HCT116 (cell line): ENCODE measurements around the gene RHBDD1. TPM values are rescaled to one million over a fixed set of nuclear protein-coding genes. Genes with fewer than 3 reads are reported as not detected.

Experiments
- ATAC-seq: fragments of 200-7000 bp; cut with Tn5 transposase; 2 replicates; pipeline ENCODE4 v1.9.1; 2020; ENCODE audit warnings: mild to moderate bottlenecking, moderate library complexity
- BruUV-seq: library from RNA; stranded (reverse); fragments of 400-500 nt; replicated peaks from 2 replicates; lab custom pipeline; 2021; lab: Mats Ljungman, UMichigan
- CTCF ChIA-PET: fragments of 300-600 bp; sonication (Branson Sonifier 250); formaldehyde crosslinking; loops from one replicate; lab custom pipeline; 2021; ENCODE audit warnings: antibody characterized with exemption; lab: Charles Lee
- POLR2A ChIA-PET: fragments of 300-600, 350-600 bp; sonication (Branson Sonifier 250); formaldehyde crosslinking; loops from one replicate; lab custom pipeline; 2021; ENCODE audit warnings: antibody characterized with exemption; lab: Charles Lee
- RAD21 ChIA-PET, 2 experiments: fragments of 300-600 bp; sonication (Branson Sonifier 250); formaldehyde crosslinking; loops; one replicate each; lab custom pipeline; 2023; ENCODE audit warnings: low total read pairs in 2 of 2; ENCODE audit not compliant: uncharacterized antibody in 2 of 2, unreplicated experiment in 2 of 2, low non-redundant PET in 1 of 2; lab: Charles Lee
- DNase-seq: peaks from one replicate; pipeline ENCODE4 v3.0.0-alpha.2; 2010; ENCODE audit warnings: low read depth, low spot score
- H2AFZ ChIP-seq: fragments of 200-600 bp; shearing (Covaris generic), sonication (generic); 2 replicates; pipeline ENCODE4 v1.6.1; 2017; ENCODE audit warnings: low read depth, mixed run types, mixed read lengths, antibody characterized with exemption, low read length; ENCODE audit not compliant: poor library complexity, severe bottlenecking
- H3K27ac ChIP-seq: 2 replicates; pipeline ENCODE4 v1.5.1; 2012; ENCODE audit warnings: low read depth, low read length
- H3K27me3 ChIP-seq: fragments of 200-600 bp; sonication (generic); 2 replicates; pipeline ENCODE4 v1.6.1; 2016; ENCODE audit warnings: mixed run types, low read length, mixed read lengths; ENCODE audit not compliant: insufficient read depth
- H3K36me3 ChIP-seq, 2 experiments: fragments of 200-500 bp in 1 of 2; fragments of 200-600 bp in 1 of 2; sonication (Bioruptor generic) in 1 of 2; sonication (generic) in 1 of 2; 2 replicates each; pipeline versions ENCODE4 v1.5.1 to v1.6.1; 2014 to 2016; ENCODE audit warnings: low read length in 2 of 2, inconsistent platforms in 1 of 2, mixed read lengths in 1 of 2, mixed run types in 1 of 2; ENCODE audit not compliant: insufficient read depth in 2 of 2, control insufficient read depth in 1 of 2
- H3K4me1 ChIP-seq, 2 experiments: fragments of 200-600 bp in 1 of 2; sonication (generic) in 1 of 2; 2 replicates each; pipeline versions ENCODE4 v1.5.1 to v1.6.1; 2012 to 2017; ENCODE audit warnings: low read length in 2 of 2, inconsistent platforms in 1 of 2, mild to moderate bottlenecking in 1 of 2, mixed read lengths in 1 of 2, mixed run types in 1 of 2, moderate library complexity in 1 of 2; ENCODE audit not compliant: insufficient read depth in 2 of 2, control insufficient read depth in 1 of 2
- H3K4me2 ChIP-seq: fragments of 200-600 bp; sonication (generic); 2 replicates; pipeline ENCODE4 v1.6.1; 2017; ENCODE audit warnings: mixed run types, low read length, mixed read lengths
- H3K4me3 ChIP-seq, 2 experiments: fragments of 200-600 bp in 1 of 2; sonication (generic) in 1 of 2; replicated peaks in 1 of 2; 2 replicates each; pipeline ENCODE4 v1.5.1; 2011 to 2016; ENCODE audit warnings: low read length in 2 of 2, control low read depth in 1 of 2, low read depth in 1 of 2, mild to moderate bottlenecking in 1 of 2, mixed read lengths in 1 of 2, mixed run types in 1 of 2
- H3K79me2 ChIP-seq: fragments of 200-600 bp; sonication (generic); 2 replicates; pipeline ENCODE4 v1.6.1; 2017; ENCODE audit warnings: mild to moderate bottlenecking, mixed run types, low read length, moderate library complexity, mixed read lengths; ENCODE audit not compliant: insufficient read depth
- H3K9ac ChIP-seq: fragments of 200-600 bp; sonication (generic); 2 replicates; pipeline ENCODE4 v1.6.1; 2016; ENCODE audit warnings: low read length, mixed read lengths
- H3K9me2 ChIP-seq: fragments of 200-600 bp; sonication (generic), shearing (Covaris generic); 2 replicates; pipeline ENCODE4 v1.6.1; 2017; ENCODE audit warnings: mixed run types, mild to moderate bottlenecking, moderate library complexity; ENCODE audit not compliant: insufficient read depth
- H3K9me3 ChIP-seq, 2 experiments: fragments of 200-500 bp in 1 of 2; fragments of 200-600 bp in 1 of 2; sonication (Bioruptor generic) in 1 of 2; sonication (generic) in 1 of 2; 2 replicates each; pipeline ENCODE4 v1.6.1; 2014 to 2017; ENCODE audit warnings: low read length in 2 of 2, mixed read lengths in 2 of 2, inconsistent platforms in 1 of 2, low read depth in 1 of 2, mild to moderate bottlenecking in 1 of 2, mixed run types in 1 of 2, moderate library complexity in 1 of 2; ENCODE audit not compliant: control insufficient read depth in 1 of 2, insufficient read depth in 1 of 2
- H4K20me1 ChIP-seq: fragments of 200-600 bp; sonication (generic), shearing (Covaris generic); 2 replicates; pipeline ENCODE4 v1.6.1; 2017; ENCODE audit warnings: mixed run types, mild to moderate bottlenecking, moderate library complexity; ENCODE audit not compliant: insufficient read depth
- CBX3 ChIP-seq: IDR thresholded peaks from 2 replicates; pipeline ENCODE4 v1.6.1; 2012; ENCODE audit warnings: low read depth
- CEBPB ChIP-seq: IDR thresholded peaks from 2 replicates; pipeline ENCODE4 v1.6.1; 2012; ENCODE audit warnings: low read depth
- EGR1 ChIP-seq: IDR thresholded peaks from 2 replicates; pipeline ENCODE4 v1.6.1; 2012; ENCODE audit warnings: low read depth
- ELF1 ChIP-seq: IDR thresholded peaks from 2 replicates; pipeline ENCODE4 v1.6.1; 2012; ENCODE audit warnings: low read depth, borderline replicate concordance
- EZH2 ChIP-seq: fragments of 200-600 bp; sonication (generic); IDR thresholded peaks from 2 replicates; pipeline ENCODE4 v1.6.1; 2017; ENCODE audit warnings: antibody characterized with exemption, mixed run types
- JUND ChIP-seq: IDR thresholded peaks from 2 replicates; pipeline ENCODE4 v1.6.1; 2012
- POLR2A ChIP-seq: IDR thresholded peaks from 2 replicates; pipeline ENCODE4 v1.7.0; 2011; ENCODE audit warnings: borderline replicate concordance; ENCODE audit not compliant: insufficient read depth, insufficient read length; ENCODE audit errors: extremely low read depth
- POLR2AphosphoS5 ChIP-seq: IDR thresholded peaks from 2 replicates; pipeline ENCODE4 v1.6.1; 2011; ENCODE audit warnings: mild to moderate bottlenecking, low read depth, low read length, moderate library complexity
- RAD21 ChIP-seq: IDR thresholded peaks from 2 replicates; pipeline ENCODE4 v1.6.1; 2012; ENCODE audit warnings: low read depth, mild to moderate bottlenecking
- REST ChIP-seq: IDR thresholded peaks from 2 replicates; pipeline ENCODE4 v1.6.1; 2012; ENCODE audit warnings: low read depth
- SP1 ChIP-seq: IDR thresholded peaks from 2 replicates; pipeline ENCODE4 v1.6.1; 2012; ENCODE audit warnings: low read depth
- SRF ChIP-seq: IDR thresholded peaks from 2 replicates; pipeline ENCODE4 v1.6.1; 2012; ENCODE audit warnings: low read depth
- TCF7L2 ChIP-seq: IDR thresholded peaks from 2 replicates; pipeline ENCODE4 v1.7.0; 2011; ENCODE audit warnings: borderline replicate concordance, inconsistent platforms; ENCODE audit not compliant: insufficient read depth, insufficient read length; ENCODE audit errors: extremely low read depth
- YY1 ChIP-seq: IDR thresholded peaks from 2 replicates; pipeline ENCODE4 v1.6.1; 2011; ENCODE audit warnings: low read length, low read depth, moderate library complexity, mild to moderate bottlenecking; ENCODE audit not compliant: insufficient replicate concordance; ENCODE audit errors: extremely low read depth
- ZBTB33 ChIP-seq: IDR thresholded peaks from 2 replicates; pipeline ENCODE4 v1.6.1; 2011; ENCODE audit warnings: mild to moderate bottlenecking, low read length, moderate library complexity; ENCODE audit not compliant: insufficient replicate concordance; ENCODE audit errors: extremely low read depth
- ZNF274 ChIP-seq: fragments of 200-500 bp; sonication (Bioruptor generic); IDR thresholded peaks from 2 replicates; pipeline ENCODE4 v1.6.1; 2014; ENCODE audit warnings: mild to moderate bottlenecking, low read depth, low read length, inconsistent platforms
- intact Hi-C: fragments of 100-400 bp; cut with micrococcal nuclease; formaldehyde crosslinking; loops from 2 replicates; pipeline ENCODE4 v1.10.0; 2022
- total RNA-seq: library from RNA; stranded (reverse); gene quantifications from one replicate; pipeline ENCODE4 v1.2.1, GENCODE V29; 2021; ENCODE audit not compliant: unreplicated experiment

Gene RHBDD1
- total RNA-seq, 1 experiment from 2014 or later = 73.8 TPM

DNA sequence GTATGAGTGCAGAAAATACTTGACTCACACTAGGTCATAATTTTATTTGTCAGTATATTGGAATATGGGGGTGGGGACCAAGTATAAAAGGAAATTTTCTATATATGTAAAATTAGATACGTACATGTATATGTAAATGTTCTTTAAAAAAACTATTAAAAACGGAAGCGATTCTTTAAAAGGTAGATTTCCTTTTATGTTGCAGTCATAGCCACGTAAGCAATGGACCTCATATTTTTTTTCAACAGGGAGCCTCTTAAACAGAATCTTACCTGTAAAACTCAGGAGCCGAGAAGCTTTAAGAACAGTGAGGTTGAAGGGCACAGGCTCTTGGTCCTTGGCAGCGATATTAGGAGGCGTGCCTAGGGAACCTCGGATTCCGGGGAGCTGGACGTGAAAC is 3.3 kb downstream of the RHBDD1 start:
- H2AFZ ChIP-seq = no peak overlapping the region
- no peak overlapping the region for H3K4me3 ChIP-seq
- H3K9me3 ChIP-seq = peaks cover 0 to 3% of the 10 kb centered on the region in 2 experiments; a peak in 1 of 4 replicates
- RAD21 ChIA-PET = no interaction called here
- H3K4me2 ChIP-seq = no peak overlapping the region
- no peak for DNase-seq
- no peak overlapping the region for H3K27ac ChIP-seq
- H3K9ac ChIP-seq = no peak overlapping the region
- peaks cover 0 to 6% of the 10 kb centered on the region in 2 experiments; a peak in 1 of 4 replicates for H3K36me3 ChIP-seq
- no peaks in the 10 kb centered on the region for H4K20me1 ChIP-seq
- intact Hi-C loops = no loop called here
- H3K9me2 ChIP-seq = no peaks in the 10 kb centered on the region
- TF ChIP-seq POLR2A (no peak), EZH2 (no peak), YY1 (no peak), JUND (no peak), SP1 (no peak), REST (no peak), TCF7L2 (no peak), CBX3 (no peak), RAD21 (no peak), EGR1 (no peak), ELF1 (no peak), SRF (no peak), POLR2AphosphoS5 (no peak), ZNF274 (no peak), ZBTB33 (no peak), CEBPB (no peak)
- BruUV-seq = no TSS peak
- H3K27me3 ChIP-seq = no peaks in the 10 kb centered on the region
- CTCF ChIA-PET = no interaction called here
- H3K4me1 ChIP-seq = peaks cover 17 to 32% of the 10 kb centered on the region in 2 experiments; a peak in 3 of 4 replicates
- peaks cover 58% of the 10 kb centered on the region for H3K79me2 ChIP-seq
- POLR2A ChIA-PET = no interaction called here
- ATAC-seq = no peak
